Activated CD8-positive, alpha-beta T cell treated with anti-CD3 and anti-CD28 coated beads, Interleukin-2, amount 10 ng/mL, durations not matched to agents 7 days and 5 days (primary cell): ENCODE results near the gene UBE2G2. TPM values are rescaled to one million over a fixed set of nuclear protein-coding genes. Genes with fewer than 3 reads are reported as not detected.

Experiments used
- ATAC-seq: fragments of 150-1000 bp; cut with Tn5 transposase; one replicate; pipeline ENCODE4 v1.10.0; 2021; ENCODE audit warnings: moderate library complexity
- CTCF ChIA-PET: fragments of 350-600 bp; sonication (Branson Sonifier 250); formaldehyde crosslinking; loops from one replicate; lab custom pipeline; 2021; ENCODE audit warnings: antibody characterized with exemption; lab: Charles Lee
- POLR2A ChIA-PET: fragments of 350-600 bp; sonication (Branson Sonifier 250); formaldehyde crosslinking; loops from one replicate; lab custom pipeline; 2021; ENCODE audit warnings: antibody characterized with exemption; lab: Charles Lee
- DNase-seq: peaks from one replicate; pipeline ENCODE4 v3.0.0-alpha.2; 2020
- H3K27ac Mint-ChIP-seq: one replicate; pipeline ENCODE4 v1.8.0; 2021; ENCODE audit warnings: mild to moderate bottlenecking, mixed read lengths
- H3K27me3 Mint-ChIP-seq: one replicate; pipeline ENCODE4 v1.8.0; 2021; ENCODE audit warnings: low read depth, mixed read lengths
- H3K36me3 Mint-ChIP-seq: one replicate; pipeline ENCODE4 v1.8.0; 2021; ENCODE audit warnings: low read depth, mixed read lengths
- H3K4me1 Mint-ChIP-seq: one replicate; pipeline ENCODE4 v1.8.0; 2021; ENCODE audit warnings: low read depth, mixed read lengths
- H3K4me3 Mint-ChIP-seq: one replicate; pipeline ENCODE4 v1.8.0; 2021; ENCODE audit warnings: mild to moderate bottlenecking, mixed read lengths
- H3K9me3 Mint-ChIP-seq: one replicate; pipeline ENCODE4 v1.8.0; 2022; ENCODE audit warnings: mixed read lengths; ENCODE audit not compliant: insufficient read depth
- total RNA-seq, 2 experiments: library from RNA; stranded (reverse); gene quantifications; one replicate each; pipeline ENCODE4 v1.2.3, GENCODE V29; 2021

Gene UBE2G2
- total RNA-seq, 2 experiments from 2014 or later, result 85.5 to 86.0 TPM

GRCh38 chr21:44724926-44725325 lies 76.7 kb downstream of the UBE2G2 start:
- no peak for DNase-seq
- Mint-ChIP-seq H3K4me1 (peaks cover 10% of the 10 kb centered on the region), H3K36me3 (peaks cover 3% of the 10 kb centered on the region), H3K9me3 (no peaks in the 10 kb centered on the region), H3K27ac (no peak overlapping the region), H3K27me3 (peaks cover 36% of the 10 kb centered on the region), H3K4me3 (no peak overlapping the region)
- POLR2A ChIA-PET, result no interaction called here
- CTCF ChIA-PET, result no interaction called here
- ATAC-seq, result no peak

GRCh38 chr21:44724196-44724595 lies 77.4 kb downstream of the UBE2G2 start:
- CTCF ChIA-PET, result no interaction called here
- no peak for DNase-seq

GRCh38 chr21:44723177-44724131 lies 78.2 kb downstream of the UBE2G2 start:
- Mint-ChIP-seq H3K4me1 (peaks cover 10% of the 10 kb centered on the region), H3K27me3 (peaks cover 50% of the 10 kb centered on the region), H3K4me3 (no peak overlapping the region), H3K27ac (no peak overlapping the region), H3K36me3 (peaks cover 3% of the 10 kb centered on the region), H3K9me3 (no peaks in the 10 kb centered on the region)
- ATAC-seq (peak; percentile 61), DNase-seq (no peak)
- POLR2A ChIA-PET, result interaction anchor here (1.0 kb wide), 1 partner anchor 17 kb away, joined by 4 read pairs; no protein-coding TSS in a partner anchor
- CTCF ChIA-PET, result interaction anchor here (1.1 kb wide), 1 partner anchor 39 kb away, joined by 3 read pairs; no protein-coding TSS in a partner anchor

More at GRCh38 chr21:44724196-44724595, 77.4 kb downstream of the UBE2G2 start:
- Mint-ChIP-seq H3K4me3 (no peak overlapping the region), H3K36me3 (peaks cover 3% of the 10 kb centered on the region), H3K27ac (no peak overlapping the region), H3K4me1 (peaks cover 10% of the 10 kb centered on the region), H3K27me3 (peaks cover 42% of the 10 kb centered on the region), H3K9me3 (no peaks in the 10 kb centered on the region)
- POLR2A ChIA-PET, result no interaction called here
- ATAC-seq, result no peak

GRCh38 chr21:44722731-44723130 lies 78.9 kb downstream of the UBE2G2 start:
- peaks cover 56% of the 10 kb centered on the region for H3K27me3 Mint-ChIP-seq

GRCh38 chr21:44720170-44720569 lies 81.5 kb downstream of the UBE2G2 start:
- ATAC-seq (no peak), DNase-seq (no peak)
- ChIA-PET POLR2A (no interaction called here), CTCF (interaction anchor here (1.1 kb wide), 1 partner anchor 9 kb away, joined by 3 read pairs; the partner anchor contains the start of gene TSPEAR)
- H3K9me3 Mint-ChIP-seq, result no peaks in the 10 kb centered on the region
- H3K27me3 Mint-ChIP-seq, result peaks cover 56% of the 10 kb centered on the region
- H3K36me3 Mint-ChIP-seq, result peaks cover 3% of the 10 kb centered on the region
- H3K4me1 Mint-ChIP-seq, result peaks cover 12% of the 10 kb centered on the region
- H3K4me3 Mint-ChIP-seq, result no peak overlapping the region
- H3K27ac Mint-ChIP-seq, result no peak overlapping the region

More at GRCh38 chr21:44722731-44723130, 78.9 kb downstream of the UBE2G2 start:
- Mint-ChIP-seq H3K9me3 (no peaks in the 10 kb centered on the region), H3K36me3 (peaks cover 3% of the 10 kb centered on the region), H3K4me3 (no peak overlapping the region), H3K4me1 (peaks cover 10% of the 10 kb centered on the region), H3K27ac (no peak overlapping the region)
- DNase-seq (no peak), ATAC-seq (no peak)
- CTCF ChIA-PET, result interaction anchor here (1.1 kb wide), 1 partner anchor 39 kb away, joined by 3 read pairs; no protein-coding TSS in a partner anchor
- POLR2A ChIA-PET, result interaction anchor here (1.0 kb wide), 1 partner anchor 17 kb away, joined by 4 read pairs; no protein-coding TSS in a partner anchor

Other genes with a start within 250 kb of the UBE2G2 start
- not detected for gene KRTAP10-3, start 243.0 kb downstream of the UBE2G2 start, total RNA-seq
- not detected for gene KRTAP10-4, start 228.1 kb downstream of the UBE2G2 start, total RNA-seq
- gene KRTAP10-5, start 221.2 kb downstream of the UBE2G2 start, total RNA-seq, result not detected
- gene KRTAP10-6, start 209.3 kb downstream of the UBE2G2 start, total RNA-seq, result not detected
- not detected for gene KRTAP10-7, start 201.2 kb downstream of the UBE2G2 start, total RNA-seq
- not detected for gene KRTAP10-8, start 189.7 kb downstream of the UBE2G2 start, total RNA-seq
- not detected for gene KRTAP10-9, start 174.7 kb downstream of the UBE2G2 start, total RNA-seq
- gene KRTAP10-10, start 164.5 kb downstream of the UBE2G2 start, total RNA-seq, result not detected
- not detected for gene KRTAP10-11, start 155.4 kb downstream of the UBE2G2 start, total RNA-seq
- not detected for gene KRTAP12-4, start 147.2 kb downstream of the UBE2G2 start, total RNA-seq
- not detected for gene KRTAP12-3, start 143.9 kb downstream of the UBE2G2 start, total RNA-seq
- not detected for gene KRTAP12-2, start 134.9 kb downstream of the UBE2G2 start, total RNA-seq
- not detected for gene KRTAP12-1, start 119.7 kb downstream of the UBE2G2 start, total RNA-seq
- not detected for gene KRTAP10-12, start 104.6 kb downstream of the UBE2G2 start, total RNA-seq
- not detected for gene TSPEAR, start 90.2 kb downstream of the UBE2G2 start, total RNA-seq
- 100 to 1,000 TPM in 1 of 2 experiments, 10 to 100 TPM in 1; 98.8 to 102 TPM for gene SUMO3, start 16.2 kb upstream of the UBE2G2 start, total RNA-seq
- gene PTTG1IP, start 71.9 kb upstream of the UBE2G2 start, total RNA-seq, result 10 to 100 TPM; 54.9 to 55.2 TPM
- 100 to 1,000 TPM; 503 to 530 TPM for gene ITGB2, start 119.1 kb upstream of the UBE2G2 start, total RNA-seq
- gene SLX9, start 138.2 kb upstream of the UBE2G2 start, total RNA-seq, result 10 to 100 TPM; 56.6 to 60.4 TPM